Liver (tissue), 9 donors: ENCODE results near the gene NRG2. TPM values are rescaled to one million over a fixed set of nuclear protein-coding genes. Genes with fewer than 3 reads are reported as not detected.

Experiments used
- DNase-seq: peaks from one replicate; pipeline ENCODE4 v3.0.0-alpha.2; 2017; ENCODE audit warnings: low spot score
- H3K27ac ChIP-seq, 2 donors: one replicate each; pipeline ENCODE4 v1.7.0; 2013; ENCODE audit warnings: inconsistent platforms in 2 of 2, low read length in 2 of 2, control low read depth in 1 of 2, low read depth in 1 of 2, mild to moderate bottlenecking in 1 of 2
- H3K27me3 ChIP-seq, 4 donors: one replicate each; pipeline versions ENCODE4 v1.6.1 to v1.7.0; 2013; ENCODE audit warnings: low read length in 3 of 4, inconsistent platforms in 1 of 4, mild to moderate bottlenecking in 1 of 4, moderate library complexity in 1 of 4; ENCODE audit not compliant: control insufficient read depth in 4 of 4, insufficient read depth in 4 of 4
- H3K36me3 ChIP-seq, 4 donors: one replicate each; pipeline versions ENCODE4 v1.6.1 to v1.7.0; 2013; ENCODE audit warnings: low read length in 3 of 4, mild to moderate bottlenecking in 3 of 4, low read depth in 1 of 4, moderate library complexity in 1 of 4; ENCODE audit not compliant: control insufficient read depth in 4 of 4, insufficient read depth in 3 of 4
- H3K4me1 ChIP-seq, 4 donors: one replicate each; pipeline versions ENCODE4 v1.6.1 to v1.7.0; 2013; ENCODE audit warnings: low read length in 3 of 4, mild to moderate bottlenecking in 3 of 4, moderate library complexity in 1 of 4; ENCODE audit not compliant: control insufficient read depth in 4 of 4, insufficient read depth in 4 of 4
- H3K4me3 ChIP-seq, 3 donors: one replicate each; pipeline versions ENCODE4 v1.6.1 to v1.7.0; 2013; ENCODE audit warnings: low read length in 3 of 3, control low read depth in 1 of 3, low read depth in 1 of 3, mild to moderate bottlenecking in 1 of 3
- H3K9ac ChIP-seq, 2 donors: one replicate each; pipeline ENCODE4 v1.7.0; 2013; ENCODE audit warnings: low read length in 2 of 2, mild to moderate bottlenecking in 2 of 2, moderate library complexity in 2 of 2, control low read depth in 1 of 2, low read depth in 1 of 2
- H3K9me3 ChIP-seq, 4 donors: one replicate each; pipeline versions ENCODE4 v1.6.1 to v1.7.0; 2013; ENCODE audit warnings: low read length in 3 of 4; ENCODE audit not compliant: control insufficient read depth in 4 of 4
- CTCF ChIP-seq: fragments of 150-350 bp; IDR thresholded peaks from 2 replicates; pipeline ENCODE4 v1.5.1; 2017; ENCODE audit warnings: improper control_type of control experiment, low read depth, low read length; ENCODE audit not compliant: missing input control
- EGR1 ChIP-seq, 2 donors: IDR thresholded peaks; 2 replicates each; pipeline ENCODE4 v1.6.1; 2016 to 2018; ENCODE audit warnings: antibody characterized with exemption in 2 of 2, low read depth in 2 of 2
- FOXA1 ChIP-seq: IDR thresholded peaks from 2 replicates; pipeline ENCODE4 v1.6.1; 2016; ENCODE audit warnings: antibody characterized with exemption
- FOXA2 ChIP-seq: IDR thresholded peaks from 2 replicates; pipeline ENCODE4 v1.6.1; 2016; ENCODE audit warnings: antibody characterized with exemption
- GABPA ChIP-seq, 2 donors: IDR thresholded peaks in 1 of 2; conservative IDR thresholded peaks in 1 of 2; 2 replicates each; pipeline ENCODE4 v1.6.1; 2016; ENCODE audit warnings: antibody characterized with exemption in 2 of 2, mild to moderate bottlenecking in 1 of 2, moderate library complexity in 1 of 2
- HNF4A ChIP-seq, 2 donors: conservative IDR thresholded peaks; 2 replicates each; pipeline ENCODE4 v1.6.1; 2016; ENCODE audit warnings: antibody characterized with exemption in 2 of 2, mild to moderate bottlenecking in 2 of 2
- HNF4G ChIP-seq: IDR thresholded peaks from 2 replicates; pipeline ENCODE4 v1.6.1; 2016; ENCODE audit warnings: antibody characterized with exemption
- JUND ChIP-seq, 2 donors: IDR thresholded peaks; 2 replicates each; pipeline ENCODE4 v1.6.1; 2016; ENCODE audit warnings: antibody characterized with exemption in 2 of 2
- MAX ChIP-seq: IDR thresholded peaks from 2 replicates; pipeline ENCODE4 v1.6.1; 2016; ENCODE audit warnings: antibody characterized with exemption
- NR2F2 ChIP-seq: IDR thresholded peaks from 2 replicates; pipeline ENCODE4 v1.6.1; 2016; ENCODE audit warnings: antibody characterized with exemption
- RAD21 ChIP-seq, 2 donors: IDR thresholded peaks; 2 replicates each; pipeline ENCODE4 v1.6.1; 2016; ENCODE audit warnings: antibody characterized with exemption in 2 of 2, mild to moderate bottlenecking in 2 of 2
- REST ChIP-seq: IDR thresholded peaks from 2 replicates; pipeline ENCODE4 v1.6.1; 2016; ENCODE audit warnings: antibody characterized with exemption, mild to moderate bottlenecking
- RXRA ChIP-seq, 2 donors: IDR thresholded peaks; 2 replicates each; pipeline ENCODE4 v1.6.1; 2017 to 2018; ENCODE audit warnings: antibody characterized with exemption in 2 of 2, mild to moderate bottlenecking in 1 of 2
- SP1 ChIP-seq: IDR thresholded peaks from 2 replicates; pipeline ENCODE4 v1.6.1; 2018; ENCODE audit warnings: antibody characterized with exemption, mild to moderate bottlenecking
- TAF1 ChIP-seq: conservative IDR thresholded peaks from 2 replicates; pipeline ENCODE4 v1.6.1; 2016; ENCODE audit warnings: antibody characterized with exemption, mild to moderate bottlenecking
- YY1 ChIP-seq: IDR thresholded peaks from 2 replicates; pipeline ENCODE4 v1.6.1; 2016; ENCODE audit warnings: antibody characterized with exemption, mild to moderate bottlenecking
- WGBS: extraction: QIAGEN DNeasy Blood & Tissue Kit; methylation state at CpG from one replicate; pipeline ENCODE4 v1.1.7; 2013; 5-methylcytosine and 5-hydroxymethylcytosine counted together
- polyA plus RNA-seq, 2 donors: library from polyadenylated mRNA; stranded (reverse) in 1 of 2; unstranded in 1 of 2; fragments of 200-250 nt in 1 of 2; fragments of >200 nt in 1 of 2; fragmentation: Nextera tagmentation in 1 of 2; extraction: Ambion mirVana in 1 of 2; gene quantifications; one replicate each; pipeline versions ENCODE4 v1.2.1 to v1.2.3, GENCODE V29; 2013 to 2015
- total RNA-seq, 2 donors: library from RNA; depleted of rRNA; stranded (reverse); fragments of >200 nt; gene quantifications; one replicate each; pipeline ENCODE4 v1.2.3, GENCODE V29; 2014
- TF ChIP-seq, protein P1 (sequence below): IDR thresholded peaks from 2 replicates; pipeline ENCODE4 v1.6.1; 2016; ENCODE audit warnings: antibody characterized with exemption
- TF ChIP-seq, protein P2 (sequence below): IDR thresholded peaks from 2 replicates; pipeline ENCODE4 v1.6.1; 2016; ENCODE audit warnings: antibody characterized with exemption
- donor health status: healthy.
- donor health status: healthy.
- donor health status: healthy.
- donor health status: healthy.
- donor health status: healthy.

The NRG2 gene
- total and polyA plus RNA-seq, 4 donors: 0.07 to 0.08 TPM; not detected in 2

- DNase-seq: no peak
Measured at GRCh38 chr5:140039561-140039960, 3.5 kb downstream of the NRG2 start.

More at GRCh38 chr5:140039561-140039960, 3.5 kb downstream of the NRG2 start:
- Histone ChIP-seq H3K4me1 (peaks cover 10 to 23% (median 18%) of the 10 kb centered on the region in 4 donors), H3K36me3 (no peaks in the 10 kb centered on the region), H3K9me3 (no peaks in the 10 kb centered on the region), H3K27me3 (peaks cover 0 to 6% (median 0%) of the 10 kb centered on the region in 4 donors), H3K9ac (no peak overlapping the region), H3K27ac (no peak overlapping the region), H3K4me3 (no peak overlapping the region)
- WGBS: 28% methylated on average over 4 of the region's 4 CpGs
- TF ChIP-seq RAD21 (IDR thresholded peaks at IDR 0.05) (no peak), SP1 (peak; percentile 16), REST (no peak), FOXA2 (no peak), MAX (no peak), EGR1 (IDR thresholded peaks at IDR 0.05; ENCODE audit: low read depth in 2 of 2) (no peak), NR2F2 (no peak), RXRA (IDR thresholded peaks at IDR 0.05) (peak in 1 of 2 donors; percentile 50), FOXA1 (no peak), HNF4G (no peak), GABPA (IDR thresholded peaks at IDR 0.05 in 1 of 2, conservative IDR thresholded peaks at IDR 0.05 in 1 of 2) (no peak), HNF4A (conservative IDR thresholded peaks at IDR 0.05) (peak in 1 of 2 donors; percentile 56), TAF1 (no peak), JUND (IDR thresholded peaks at IDR 0.05) (peak in 1 of 2 donors; percentile 22), CTCF (no peak), YY1 (peak; percentile 28)
- TF ChIP-seq, protein P1, sequence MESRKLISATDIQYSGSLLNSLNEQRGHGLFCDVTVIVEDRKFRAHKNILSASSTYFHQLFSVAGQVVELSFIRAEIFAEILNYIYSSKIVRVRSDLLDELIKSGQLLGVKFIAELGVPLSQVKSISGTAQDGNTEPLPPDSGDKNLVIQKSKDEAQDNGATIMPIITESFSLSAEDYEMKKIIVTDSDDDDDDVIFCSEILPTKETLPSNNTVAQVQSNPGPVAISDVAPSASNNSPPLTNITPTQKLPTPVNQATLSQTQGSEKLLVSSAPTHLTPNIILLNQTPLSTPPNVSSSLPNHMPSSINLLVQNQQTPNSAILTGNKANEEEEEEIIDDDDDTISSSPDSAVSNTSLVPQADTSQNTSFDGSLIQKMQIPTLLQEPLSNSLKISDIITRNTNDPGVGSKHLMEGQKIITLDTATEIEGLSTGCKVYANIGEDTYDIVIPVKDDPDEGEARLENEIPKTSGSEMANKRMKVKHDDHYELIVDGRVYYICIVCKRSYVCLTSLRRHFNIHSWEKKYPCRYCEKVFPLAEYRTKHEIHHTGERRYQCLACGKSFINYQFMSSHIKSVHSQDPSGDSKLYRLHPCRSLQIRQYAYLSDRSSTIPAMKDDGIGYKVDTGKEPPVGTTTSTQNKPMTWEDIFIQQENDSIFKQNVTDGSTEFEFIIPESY: no peak
- TF ChIP-seq, protein P2, sequence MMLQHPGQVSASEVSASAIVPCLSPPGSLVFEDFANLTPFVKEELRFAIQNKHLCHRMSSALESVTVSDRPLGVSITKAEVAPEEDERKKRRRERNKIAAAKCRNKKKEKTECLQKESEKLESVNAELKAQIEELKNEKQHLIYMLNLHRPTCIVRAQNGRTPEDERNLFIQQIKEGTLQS: no peak
